ENCODE data around the gene ATP9B.

Gene ATP9B

GRCh38 chr18:79427368-79428225, 358.4 kb downstream of the ATP9B start:
- CTCF ChIA-PET = no interaction called here
- TF ChIP-seq, protein P1, sequence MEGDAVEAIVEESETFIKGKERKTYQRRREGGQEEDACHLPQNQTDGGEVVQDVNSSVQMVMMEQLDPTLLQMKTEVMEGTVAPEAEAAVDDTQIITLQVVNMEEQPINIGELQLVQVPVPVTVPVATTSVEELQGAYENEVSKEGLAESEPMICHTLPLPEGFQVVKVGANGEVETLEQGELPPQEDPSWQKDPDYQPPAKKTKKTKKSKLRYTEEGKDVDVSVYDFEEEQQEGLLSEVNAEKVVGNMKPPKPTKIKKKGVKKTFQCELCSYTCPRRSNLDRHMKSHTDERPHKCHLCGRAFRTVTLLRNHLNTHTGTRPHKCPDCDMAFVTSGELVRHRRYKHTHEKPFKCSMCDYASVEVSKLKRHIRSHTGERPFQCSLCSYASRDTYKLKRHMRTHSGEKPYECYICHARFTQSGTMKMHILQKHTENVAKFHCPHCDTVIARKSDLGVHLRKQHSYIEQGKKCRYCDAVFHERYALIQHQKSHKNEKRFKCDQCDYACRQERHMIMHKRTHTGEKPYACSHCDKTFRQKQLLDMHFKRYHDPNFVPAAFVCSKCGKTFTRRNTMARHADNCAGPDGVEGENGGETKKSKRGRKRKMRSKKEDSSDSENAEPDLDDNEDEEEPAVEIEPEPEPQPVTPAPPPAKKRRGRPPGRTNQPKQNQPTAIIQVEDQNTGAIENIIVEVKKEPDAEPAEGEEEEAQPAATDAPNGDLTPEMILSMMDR (conservative IDR thresholded peaks at IDR 0.05; ENCODE audit: low read depth) = no peak
- no peak for DNase-seq (ENCODE audit: low spot score)
- H3K27ac ChIP-seq = no peak overlapping the region
- POLR2A ChIA-PET (ENCODE audit: low non-redundant PET) = no interaction called here

All from RWPE1 (cell line).